ENCODE results near the gene NCK2. TPM values are rescaled to one million over a fixed set of nuclear protein-coding genes. Genes with fewer than 3 reads are reported as not detected.

NCK2 gene
- polyA plus RNA-seq, 2 of the 4 experiments (the other 2 are of a cell fraction), result 17.1 to 17.8 TPM

DNA sequence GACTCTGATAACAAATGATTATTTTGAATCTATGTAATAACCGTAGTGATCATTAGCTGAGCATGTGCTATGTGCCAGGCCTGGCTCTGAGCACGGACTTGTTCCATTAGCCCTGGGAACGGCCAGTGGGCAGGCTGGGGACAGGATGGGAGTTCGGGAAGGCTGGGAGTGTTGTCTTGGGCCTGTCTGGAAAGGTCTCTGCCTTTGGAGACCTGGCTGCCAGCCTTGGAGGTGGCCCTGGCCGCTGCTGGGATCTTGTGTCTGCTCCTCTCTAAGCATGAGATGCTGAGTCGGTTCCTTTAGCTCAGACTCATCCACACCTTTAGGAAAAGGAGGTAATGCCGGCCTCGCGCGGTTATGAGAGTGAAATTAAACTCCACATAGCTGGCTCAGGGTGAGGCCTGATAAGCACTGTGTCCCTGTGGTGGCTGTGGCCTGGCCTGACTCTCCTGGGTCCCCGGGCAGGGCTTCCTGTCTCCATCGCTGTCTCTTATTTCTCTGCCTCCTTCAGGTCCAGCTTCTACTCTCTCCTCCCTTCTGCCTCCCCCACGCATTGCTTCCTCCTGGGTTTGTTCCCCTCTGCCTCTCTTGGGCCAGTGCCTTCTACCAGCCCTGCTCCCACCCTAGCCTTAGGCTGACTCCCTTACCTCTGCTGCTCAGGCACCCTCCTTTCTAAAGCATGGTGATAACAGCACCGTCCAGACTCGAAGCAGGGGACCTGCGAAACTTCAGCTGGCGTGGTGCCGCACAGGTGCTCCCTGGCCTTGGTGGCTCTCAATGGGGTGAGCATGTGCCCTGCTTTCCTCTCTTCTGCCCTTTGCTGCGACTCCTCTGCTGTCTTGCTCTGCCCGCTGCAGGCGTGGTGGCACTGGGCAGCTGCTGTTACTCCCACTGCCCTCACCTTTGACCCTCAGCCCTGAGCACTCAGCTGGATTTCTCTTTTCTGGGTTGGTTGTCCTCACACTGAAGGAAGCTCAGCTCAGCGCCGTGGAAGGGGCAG is 41.8 kb downstream of the NCK2 start:
- DNase-seq (ENCODE audit: low read depth in 1 of 2, low spot score in 1 of 2), result no peak
- ChIA-PET POLR2A (no interaction called here), CTCF (interaction anchor here (1.2 kb wide), 1 partner anchor 15 kb away, joined by 3 read pairs; no protein-coding TSS in a partner anchor)
- Histone ChIP-seq H3K4me1 (peaks cover 10% of the 10 kb centered on the region; the same call in 2 of the 3 replicates), H3K4me2 (no peak overlapping the region), H3K9me3 (no peaks in the 10 kb centered on the region), H3K27ac (no peak overlapping the region), H3K4me3 (no peak overlapping the region)
- peak; percentile 3 for TF ChIP-seq MAFK (IDR thresholded peaks at IDR 0.05; ENCODE audit: partially characterized antibody)
- no peak for TF ChIP-seq MAZ (IDR thresholded peaks at IDR 0.05; ENCODE audit: borderline replicate concordance, low read depth, low read length)
- TF ChIP-seq RNF2 (IDR thresholded peaks at IDR 0.05; ENCODE audit: borderline replicate concordance, low read depth), result no peak
- no peak for ATAC-seq
- whole genome bisulfite sequencing (ENCODE audit: missing lambda C conversion rate), result 90% methylated on average over 22 of the region's 23 CpGs
- FAIRE-seq, result no peak

DNA sequence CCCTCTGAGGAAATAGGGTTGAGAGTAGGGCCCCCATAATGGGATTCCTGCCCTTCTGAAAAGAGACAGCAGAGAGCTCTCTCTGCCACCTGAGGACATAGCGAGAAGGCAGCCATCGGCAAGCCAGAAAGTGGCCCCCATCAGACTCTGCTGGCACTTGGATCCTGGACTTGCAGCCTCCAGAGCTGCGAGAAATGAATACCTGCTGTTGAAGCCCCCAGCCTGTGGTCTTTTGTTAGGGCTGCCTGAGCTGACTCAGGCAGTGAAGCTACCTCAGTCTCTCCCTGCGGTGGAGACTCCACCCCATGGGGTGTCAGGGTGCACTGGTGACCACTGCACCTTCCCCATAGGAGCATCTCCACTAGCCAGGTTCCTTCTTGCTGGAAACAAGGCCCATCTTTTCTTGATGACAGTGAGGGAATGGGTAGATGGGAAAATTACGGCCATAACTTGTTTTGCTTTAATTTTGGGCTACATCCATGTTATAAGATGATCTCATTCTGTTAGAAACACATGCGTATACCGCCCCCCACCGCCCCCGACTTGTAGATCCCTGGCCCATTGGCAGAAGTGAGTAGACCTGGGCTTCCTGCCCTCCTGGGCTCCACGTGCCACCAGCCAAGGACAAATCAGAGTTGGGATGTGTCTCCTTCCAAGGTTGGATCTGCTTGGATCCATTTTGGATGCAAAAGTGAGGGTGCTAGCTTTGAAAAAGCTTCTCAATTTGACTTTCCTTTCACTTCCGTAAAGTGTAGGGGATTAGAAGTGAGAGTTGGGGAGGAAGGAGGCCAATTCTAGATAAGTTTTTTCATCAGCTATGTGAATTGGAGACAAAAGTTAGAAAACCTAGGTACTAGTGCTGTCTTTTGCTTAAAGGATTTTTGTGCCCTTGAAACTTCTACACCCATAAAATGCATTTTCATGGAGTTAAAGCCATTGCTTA is 42.9 kb downstream of the NCK2 start:
- WGBS (ENCODE audit: missing lambda C conversion rate), result 95% methylated on average over 9 of the region's 11 CpGs
- FAIRE-seq (no peak), ATAC-seq (no peak), DNase-seq (ENCODE audit: low read depth in 1 of 2, low spot score in 1 of 2) (no peak)
- H3K4me3 ChIP-seq, result no peak overlapping the region
- peaks cover 10% of the 10 kb centered on the region; the same call in 2 of the 3 replicates for H3K4me1 ChIP-seq
- H3K9me3 ChIP-seq, result no peaks in the 10 kb centered on the region
- POLR2A ChIA-PET, result no interaction called here
- CTCF ChIA-PET, result interaction anchor here (1.2 kb wide), 1 partner anchor 14 kb away, joined by 3 read pairs; no protein-coding TSS in a partner anchor
- H3K4me2 ChIP-seq, result no peak overlapping the region
- no peak for TF ChIP-seq EHMT2 (IDR thresholded peaks at IDR 0.05; ENCODE audit: low read depth)
- no peak for TF ChIP-seq HOXA7 (CRISPR knock-in tag; IDR thresholded peaks at IDR 0.05)
- no peak for TF ChIP-seq ZSCAN20 (CRISPR knock-in tag; IDR thresholded peaks at IDR 0.05)
- no peak for TF ChIP-seq ZC3H11A (IDR thresholded peaks at IDR 0.05)
- no peak for TF ChIP-seq RFX5 (IDR thresholded peaks at IDR 0.05)
- no peak for TF ChIP-seq PHF8 (IDR thresholded peaks at IDR 0.05; ENCODE audit: borderline replicate concordance, low read depth)
- no peak for TF ChIP-seq RCOR1 (IDR thresholded peaks at IDR 0.05; ENCODE audit: low read depth, low read length)
- TF ChIP-seq HOXB13 (CRISPR knock-in tag; IDR thresholded peaks at IDR 0.05; ENCODE audit: low read depth), result no peak
- H3K27ac ChIP-seq, result no peak overlapping the region

DNA sequence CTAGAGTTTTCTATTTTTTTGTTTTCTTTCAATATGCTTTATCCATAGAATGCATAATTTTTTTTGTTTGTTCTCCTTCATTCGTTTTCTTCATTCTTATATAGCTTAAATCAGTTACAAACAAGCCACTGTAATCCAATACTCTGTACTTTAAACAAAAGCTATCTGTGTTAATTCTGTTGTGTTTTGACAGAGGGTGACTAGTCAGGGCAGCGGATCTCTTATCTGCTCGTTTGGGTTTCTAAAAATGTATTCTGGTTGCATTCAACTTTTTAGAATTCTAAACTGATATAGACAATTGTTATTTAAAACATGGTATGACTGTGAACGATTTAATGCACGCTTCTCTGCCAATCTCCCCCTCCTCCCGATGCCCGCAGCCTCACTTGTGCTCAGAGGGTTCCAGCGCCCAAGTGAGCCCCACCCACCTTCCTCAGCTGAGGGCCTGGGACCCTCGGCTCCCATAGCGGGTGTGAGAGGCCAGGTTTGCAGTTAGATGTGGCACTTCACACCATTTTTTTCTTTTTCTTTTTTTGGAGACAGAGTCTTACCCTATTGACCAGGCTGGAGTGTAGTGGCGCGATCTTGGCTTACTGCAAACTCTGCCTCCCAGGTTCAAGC is 44.1 kb downstream of the NCK2 start:
- no peak for TF ChIP-seq KDM1A (IDR thresholded peaks at IDR 0.05; ENCODE audit: low read depth)
- no peak for TF ChIP-seq EP300 (IDR thresholded peaks at IDR 0.05)
- TF ChIP-seq NFE2L2 (conservative IDR thresholded peaks at IDR 0.05; ENCODE audit: low read length), result no peak
- TF ChIP-seq, protein P1, sequence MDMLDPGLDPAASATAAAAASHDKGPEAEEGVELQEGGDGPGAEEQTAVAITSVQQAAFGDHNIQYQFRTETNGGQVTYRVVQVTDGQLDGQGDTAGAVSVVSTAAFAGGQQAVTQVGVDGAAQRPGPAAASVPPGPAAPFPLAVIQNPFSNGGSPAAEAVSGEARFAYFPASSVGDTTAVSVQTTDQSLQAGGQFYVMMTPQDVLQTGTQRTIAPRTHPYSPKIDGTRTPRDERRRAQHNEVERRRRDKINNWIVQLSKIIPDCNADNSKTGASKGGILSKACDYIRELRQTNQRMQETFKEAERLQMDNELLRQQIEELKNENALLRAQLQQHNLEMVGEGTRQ (IDR thresholded peaks at IDR 0.05), result no peak
- TF ChIP-seq, protein P2, sequence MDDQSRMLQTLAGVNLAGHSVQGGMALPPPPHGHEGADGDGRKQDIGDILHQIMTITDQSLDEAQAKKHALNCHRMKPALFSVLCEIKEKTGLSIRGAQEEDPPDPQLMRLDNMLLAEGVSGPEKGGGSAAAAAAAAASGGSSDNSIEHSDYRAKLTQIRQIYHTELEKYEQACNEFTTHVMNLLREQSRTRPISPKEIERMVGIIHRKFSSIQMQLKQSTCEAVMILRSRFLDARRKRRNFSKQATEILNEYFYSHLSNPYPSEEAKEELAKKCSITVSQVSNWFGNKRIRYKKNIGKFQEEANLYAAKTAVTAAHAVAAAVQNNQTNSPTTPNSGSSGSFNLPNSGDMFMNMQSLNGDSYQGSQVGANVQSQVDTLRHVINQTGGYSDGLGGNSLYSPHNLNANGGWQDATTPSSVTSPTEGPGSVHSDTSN (IDR thresholded peaks at IDR 0.05), result no peak
- TF ChIP-seq ESRRA (IDR thresholded peaks at IDR 0.05; ENCODE audit: borderline replicate concordance, low read length), result no peak
- no peak for TF ChIP-seq POLR2AphosphoS2 (conservative IDR thresholded peaks at IDR 0.05; ENCODE audit: low read length)
- no peak for TF ChIP-seq RNF2 (IDR thresholded peaks at IDR 0.05; ENCODE audit: borderline replicate concordance, low read depth)
- no peak for TF ChIP-seq SMC3 (IDR thresholded peaks at IDR 0.05)
- TF ChIP-seq CHD2 (IDR thresholded peaks at IDR 0.05; ENCODE audit: low read length, partially characterized antibody), result no peak
- no peak for TF ChIP-seq PHF8 (IDR thresholded peaks at IDR 0.05; ENCODE audit: borderline replicate concordance, low read depth)
- TF ChIP-seq FOSL2 (IDR thresholded peaks at IDR 0.05), result no peak
- no peak for TF ChIP-seq FOSL2 (CRISPR knock-in tag; IDR thresholded peaks at IDR 0.05)
- TF ChIP-seq FOSB (CRISPR knock-in tag; IDR thresholded peaks at IDR 0.05), result no peak
- no peak for TF ChIP-seq EHF (CRISPR knock-in tag; IDR thresholded peaks at IDR 0.05)
- TF ChIP-seq EHMT2 (IDR thresholded peaks at IDR 0.05; ENCODE audit: low read depth), result no peak
- TF ChIP-seq CHD4 (IDR thresholded peaks at IDR 0.05; ENCODE audit: borderline replicate concordance), result no peak
- no peak for TF ChIP-seq CBX2 (IDR thresholded peaks at IDR 0.05; ENCODE audit: borderline replicate concordance, low read depth)
- TF ChIP-seq RFX5 (IDR thresholded peaks at IDR 0.05), result no peak

More for the DNA sequence above, 44.1 kb downstream of the NCK2 start:
- ChIA-PET CTCF (no interaction called here), POLR2A (no interaction called here)
- WGBS (ENCODE audit: missing lambda C conversion rate), result 91% methylated on average over 12 of the region's 12 CpGs
- no peak overlapping the region for H3K4me2 ChIP-seq
- H3K4me1 ChIP-seq, result peaks cover 10% of the 10 kb centered on the region; the same call in 2 of the 3 replicates
- no peak for DNase-seq (ENCODE audit: low read depth in 1 of 2, low spot score in 1 of 2)
- no peaks in the 10 kb centered on the region for H3K9me3 ChIP-seq
- no peak overlapping the region for H3K27ac ChIP-seq
- no peak for ATAC-seq
- FAIRE-seq, result no peak
- H3K4me3 ChIP-seq, result no peak overlapping the region

Data from A549 (cell line).